NB4 (cell line): ENCODE measurements around the gene RHBDD1.

Experiments used
- MYC ChIP-seq: IDR thresholded peaks from 2 replicates; pipeline ENCODE4 v1.6.1; 2011; ENCODE audit warnings: low read depth, low read length
- POLR2A ChIP-seq: IDR thresholded peaks from 2 replicates; pipeline ENCODE4 v1.6.1; 2011; ENCODE audit warnings: mild to moderate bottlenecking; ENCODE audit not compliant: insufficient read length; ENCODE audit errors: extremely low read depth
- TF ChIP-seq, protein P1 (sequence below): IDR thresholded peaks from one replicate; pipeline ENCODE4 v1.5.1; 2012; ENCODE audit warnings: low read depth, low read length

DNA sequence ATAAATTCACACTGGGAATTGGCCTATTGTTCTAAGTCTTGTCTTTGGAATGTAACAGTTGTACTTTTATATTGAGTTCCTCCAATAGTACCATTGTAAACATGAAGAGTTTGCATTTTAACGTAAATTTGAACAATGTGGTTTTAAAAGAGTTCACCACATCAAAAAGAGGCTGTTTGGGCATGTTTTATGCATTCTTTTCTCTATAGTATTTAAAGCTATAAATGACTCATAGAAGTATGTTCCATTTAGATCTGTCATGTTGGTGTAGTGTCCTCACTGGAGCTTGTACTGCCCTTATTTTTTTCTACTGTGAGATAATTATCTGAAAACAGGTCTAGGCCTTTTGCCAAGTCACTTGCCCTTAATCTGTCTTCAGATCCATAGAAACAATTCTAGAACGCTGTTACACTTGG is 141.9 kb downstream of the RHBDD1 start:
- TF ChIP-seq, protein P1, sequence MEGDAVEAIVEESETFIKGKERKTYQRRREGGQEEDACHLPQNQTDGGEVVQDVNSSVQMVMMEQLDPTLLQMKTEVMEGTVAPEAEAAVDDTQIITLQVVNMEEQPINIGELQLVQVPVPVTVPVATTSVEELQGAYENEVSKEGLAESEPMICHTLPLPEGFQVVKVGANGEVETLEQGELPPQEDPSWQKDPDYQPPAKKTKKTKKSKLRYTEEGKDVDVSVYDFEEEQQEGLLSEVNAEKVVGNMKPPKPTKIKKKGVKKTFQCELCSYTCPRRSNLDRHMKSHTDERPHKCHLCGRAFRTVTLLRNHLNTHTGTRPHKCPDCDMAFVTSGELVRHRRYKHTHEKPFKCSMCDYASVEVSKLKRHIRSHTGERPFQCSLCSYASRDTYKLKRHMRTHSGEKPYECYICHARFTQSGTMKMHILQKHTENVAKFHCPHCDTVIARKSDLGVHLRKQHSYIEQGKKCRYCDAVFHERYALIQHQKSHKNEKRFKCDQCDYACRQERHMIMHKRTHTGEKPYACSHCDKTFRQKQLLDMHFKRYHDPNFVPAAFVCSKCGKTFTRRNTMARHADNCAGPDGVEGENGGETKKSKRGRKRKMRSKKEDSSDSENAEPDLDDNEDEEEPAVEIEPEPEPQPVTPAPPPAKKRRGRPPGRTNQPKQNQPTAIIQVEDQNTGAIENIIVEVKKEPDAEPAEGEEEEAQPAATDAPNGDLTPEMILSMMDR, result no peak
- no peak for TF ChIP-seq POLR2A
- TF ChIP-seq MYC, result no peak
